T-helper 2 cell (primary cell): ENCODE measurements around the gene TRIM62.

Experiments
- DNase-seq, 5 experiments: peaks; one replicate each; pipeline versions ENCODE4 v3.0.0 to v3.0.0-alpha.2; 2012 to 2022

The TRIM62 gene

DNA sequence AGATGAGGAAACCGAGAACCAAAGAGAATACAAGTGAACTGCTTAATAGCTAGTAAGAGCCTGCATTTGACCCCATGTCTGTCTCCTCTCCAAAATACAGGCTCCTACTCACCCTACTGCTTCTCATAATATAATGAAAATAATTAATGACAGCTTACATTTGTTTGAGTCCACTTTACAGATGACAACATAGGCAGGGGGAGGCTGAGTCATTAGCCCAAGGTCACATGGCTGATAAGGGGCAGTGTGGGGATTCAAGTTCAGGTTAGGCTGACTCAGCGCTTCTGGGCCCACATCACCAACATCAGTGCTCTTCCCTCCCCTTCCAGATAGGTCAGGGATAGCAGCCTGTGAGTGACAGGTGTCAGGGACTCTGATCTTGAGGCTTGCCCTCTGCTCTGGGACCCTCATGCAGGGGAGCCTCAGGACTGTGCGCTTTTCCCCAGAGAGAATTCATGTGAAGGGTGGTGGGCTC, 84.7 kb downstream of the TRIM62 start:
- DNase-seq = no peak

GRCh38 chr1:33096363-33097005, 85.4 kb downstream of the TRIM62 start:
- DNase-seq = no peak
